Measurements from ENCODE around the gene ATP9B. TPM values are rescaled to one million over a fixed set of nuclear protein-coding genes. Genes with fewer than 3 reads are reported as not detected.
A peak's percentile ranks its signal among the peaks of the same experiment; 100 is the strongest.

The ATP9B gene
- total RNA-seq, 1 donor from 2014 or later: 37.3 TPM

DNA sequence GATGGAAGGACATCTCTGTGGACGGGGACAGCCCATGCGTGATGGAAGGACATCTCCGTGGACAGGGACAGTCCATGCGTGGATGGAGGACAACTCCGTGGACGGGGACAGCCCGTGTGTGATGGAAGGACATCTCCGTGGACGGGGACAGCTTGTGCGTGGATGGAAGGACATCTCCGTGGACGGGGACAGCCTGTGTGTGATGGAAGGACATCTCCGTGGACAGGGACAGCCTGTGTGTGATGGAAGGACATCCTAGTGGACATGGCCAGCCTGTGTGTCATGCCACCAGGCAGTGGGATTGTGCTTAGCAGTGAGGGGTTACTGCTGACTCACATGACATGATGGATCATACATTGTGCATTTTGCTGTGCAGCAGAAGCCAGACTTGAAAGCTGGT lies 296.5 kb downstream of the ATP9B start:
- TF ChIP-seq, protein P1, sequence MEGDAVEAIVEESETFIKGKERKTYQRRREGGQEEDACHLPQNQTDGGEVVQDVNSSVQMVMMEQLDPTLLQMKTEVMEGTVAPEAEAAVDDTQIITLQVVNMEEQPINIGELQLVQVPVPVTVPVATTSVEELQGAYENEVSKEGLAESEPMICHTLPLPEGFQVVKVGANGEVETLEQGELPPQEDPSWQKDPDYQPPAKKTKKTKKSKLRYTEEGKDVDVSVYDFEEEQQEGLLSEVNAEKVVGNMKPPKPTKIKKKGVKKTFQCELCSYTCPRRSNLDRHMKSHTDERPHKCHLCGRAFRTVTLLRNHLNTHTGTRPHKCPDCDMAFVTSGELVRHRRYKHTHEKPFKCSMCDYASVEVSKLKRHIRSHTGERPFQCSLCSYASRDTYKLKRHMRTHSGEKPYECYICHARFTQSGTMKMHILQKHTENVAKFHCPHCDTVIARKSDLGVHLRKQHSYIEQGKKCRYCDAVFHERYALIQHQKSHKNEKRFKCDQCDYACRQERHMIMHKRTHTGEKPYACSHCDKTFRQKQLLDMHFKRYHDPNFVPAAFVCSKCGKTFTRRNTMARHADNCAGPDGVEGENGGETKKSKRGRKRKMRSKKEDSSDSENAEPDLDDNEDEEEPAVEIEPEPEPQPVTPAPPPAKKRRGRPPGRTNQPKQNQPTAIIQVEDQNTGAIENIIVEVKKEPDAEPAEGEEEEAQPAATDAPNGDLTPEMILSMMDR (IDR thresholded peaks at IDR 0.05; ENCODE audit: unreplicated experiment): no peak
- Mint-ChIP-seq H3K27me3 (ENCODE audit: unreplicated experiment) (peaks cover 11% of the 10 kb centered on the region), H3K4me3 (ENCODE audit: unreplicated experiment) (peak overlapping the region; percentile 17), H3K4me1 (ENCODE audit: unreplicated experiment) (peaks cover 13% of the 10 kb centered on the region), H3K27ac (ENCODE audit: unreplicated experiment) (peak overlapping the region; percentile 57), H3K9me3 (ENCODE audit: unreplicated experiment) (no peaks in the 10 kb centered on the region), H3K36me3 (ENCODE audit: low read depth, unreplicated experiment) (peaks cover 26% of the 10 kb centered on the region)
- no peak for DNase-seq (ENCODE audit: low spot score)

DNA sequence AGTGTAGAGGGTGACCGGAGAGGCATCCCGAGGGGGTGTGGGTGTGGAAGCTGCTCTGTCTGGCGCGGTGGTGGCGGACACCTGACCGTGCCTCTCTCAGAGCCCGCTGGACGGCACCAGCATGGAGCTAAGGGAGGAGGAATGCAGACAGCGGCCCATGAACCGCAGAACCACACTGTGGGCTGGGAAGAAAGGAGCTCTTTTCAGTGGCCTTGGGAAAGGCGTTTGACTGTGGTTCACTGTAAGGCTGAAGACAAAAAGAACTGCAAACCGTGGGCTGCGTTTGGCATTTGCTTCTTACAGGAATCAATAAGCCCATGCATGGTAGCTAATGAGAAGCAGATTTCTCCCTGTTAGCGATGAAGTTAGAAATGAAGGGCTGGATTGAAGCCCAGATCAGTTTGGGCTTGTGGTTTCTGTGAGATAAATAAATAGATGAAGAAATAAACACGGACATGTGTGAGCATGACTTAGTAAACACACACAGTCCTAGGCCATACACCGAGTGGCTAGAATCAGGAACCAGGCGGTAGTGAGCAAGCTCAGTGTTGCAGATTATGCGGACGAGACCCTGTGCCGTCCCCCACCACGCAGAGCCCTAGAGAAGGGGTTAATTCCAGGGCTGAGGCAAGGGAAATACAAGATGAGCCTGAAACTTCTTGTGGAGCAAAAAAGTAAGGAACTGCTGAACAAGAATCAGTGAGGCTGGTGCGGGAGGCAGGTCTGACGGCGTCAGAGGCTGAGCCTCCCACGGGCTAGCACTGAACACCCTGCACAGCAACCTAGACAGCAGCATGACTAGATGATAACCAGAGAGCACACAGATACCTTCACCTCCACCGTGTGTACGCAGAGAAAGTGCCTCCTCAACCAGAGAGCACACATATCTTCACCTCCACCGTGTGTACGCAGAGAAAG lies 297.2 kb downstream of the ATP9B start:
- Mint-ChIP-seq H3K36me3 (ENCODE audit: low read depth, unreplicated experiment) (peaks cover 26% of the 10 kb centered on the region), H3K9me3 (ENCODE audit: unreplicated experiment) (no peaks in the 10 kb centered on the region), H3K4me1 (ENCODE audit: unreplicated experiment) (peaks cover 13% of the 10 kb centered on the region), H3K27me3 (ENCODE audit: unreplicated experiment) (peaks cover 8% of the 10 kb centered on the region), H3K4me3 (ENCODE audit: unreplicated experiment) (no peak overlapping the region), H3K27ac (ENCODE audit: unreplicated experiment) (no peak overlapping the region)
- TF ChIP-seq, protein P1 (IDR thresholded peaks at IDR 0.05; ENCODE audit: unreplicated experiment): no peak
- no peak for DNase-seq (ENCODE audit: low spot score)

DNA sequence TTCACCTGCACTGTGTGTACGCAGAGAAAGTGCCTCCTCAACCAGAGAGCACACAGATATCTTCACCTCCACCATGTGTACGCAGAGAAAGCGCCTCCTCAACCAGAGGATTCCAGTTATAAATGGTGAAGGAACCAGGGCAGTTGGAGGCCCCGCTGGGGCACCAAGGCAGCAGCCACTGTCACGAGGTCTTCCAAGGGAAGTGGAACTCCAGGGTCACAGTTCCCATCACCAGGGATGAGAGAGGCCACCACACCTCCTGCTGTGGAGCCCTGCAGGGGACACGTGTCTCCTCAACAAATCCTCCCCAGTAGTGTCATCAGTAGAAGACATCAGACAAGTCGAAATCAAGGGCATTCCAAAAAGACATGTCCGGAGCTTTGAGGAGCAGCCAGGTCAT lies 298.3 kb downstream of the ATP9B start:
- Mint-ChIP-seq H3K4me1 (ENCODE audit: unreplicated experiment) (peaks cover 18% of the 10 kb centered on the region), H3K36me3 (ENCODE audit: low read depth, unreplicated experiment) (peaks cover 30% of the 10 kb centered on the region), H3K27me3 (ENCODE audit: unreplicated experiment) (peaks cover 8% of the 10 kb centered on the region), H3K4me3 (ENCODE audit: unreplicated experiment) (no peak overlapping the region), H3K27ac (ENCODE audit: unreplicated experiment) (peak overlapping the region; percentile 4), H3K9me3 (ENCODE audit: unreplicated experiment) (no peaks in the 10 kb centered on the region)
- no peak for DNase-seq (ENCODE audit: low spot score)
- TF ChIP-seq, protein P1 (IDR thresholded peaks at IDR 0.05; ENCODE audit: unreplicated experiment): no peak

DNA sequence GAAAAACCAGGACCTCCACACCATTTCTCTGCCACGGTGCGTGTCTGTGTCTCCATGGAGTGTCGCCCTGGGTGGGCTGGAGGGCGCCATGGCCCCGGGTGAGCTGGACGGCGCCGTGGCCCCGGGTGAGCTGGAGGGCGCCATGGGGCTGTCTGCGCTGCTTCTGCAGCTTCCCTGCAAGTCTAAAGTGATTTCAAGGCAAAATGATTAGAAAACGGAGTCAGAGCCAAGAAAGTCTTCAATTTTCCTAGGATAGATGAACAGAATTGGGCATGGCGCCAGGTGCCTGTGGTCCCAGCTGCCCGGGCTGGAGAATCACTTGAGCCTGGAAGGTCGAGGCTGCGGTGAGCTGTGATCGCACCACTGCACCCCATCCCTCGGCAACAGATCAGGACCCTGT lies 298.8 kb downstream of the ATP9B start:
- no peak for DNase-seq (ENCODE audit: low spot score)
- Mint-ChIP-seq H3K36me3 (ENCODE audit: low read depth, unreplicated experiment) (peaks cover 30% of the 10 kb centered on the region), H3K9me3 (ENCODE audit: unreplicated experiment) (no peaks in the 10 kb centered on the region)

More for the DNA sequence above, 298.8 kb downstream of the ATP9B start:
- Mint-ChIP-seq H3K4me1 (ENCODE audit: unreplicated experiment) (peaks cover 18% of the 10 kb centered on the region), H3K4me3 (ENCODE audit: unreplicated experiment) (no peak overlapping the region), H3K27ac (ENCODE audit: unreplicated experiment) (no peak overlapping the region), H3K27me3 (ENCODE audit: unreplicated experiment) (peaks cover 8% of the 10 kb centered on the region)
- TF ChIP-seq, protein P1 (IDR thresholded peaks at IDR 0.05; ENCODE audit: unreplicated experiment): no peak

Data from endothelial cell (in vitro differentiated cells).